Measurements from ENCODE around the gene ITCH.
A peak's percentile ranks its signal among the peaks of the same experiment; 100 is the strongest.

The ITCH gene

GRCh38 chr20:34535857-34536256 is 172.8 kb downstream of the ITCH start:
- DNase-seq, result no peak

DNA sequence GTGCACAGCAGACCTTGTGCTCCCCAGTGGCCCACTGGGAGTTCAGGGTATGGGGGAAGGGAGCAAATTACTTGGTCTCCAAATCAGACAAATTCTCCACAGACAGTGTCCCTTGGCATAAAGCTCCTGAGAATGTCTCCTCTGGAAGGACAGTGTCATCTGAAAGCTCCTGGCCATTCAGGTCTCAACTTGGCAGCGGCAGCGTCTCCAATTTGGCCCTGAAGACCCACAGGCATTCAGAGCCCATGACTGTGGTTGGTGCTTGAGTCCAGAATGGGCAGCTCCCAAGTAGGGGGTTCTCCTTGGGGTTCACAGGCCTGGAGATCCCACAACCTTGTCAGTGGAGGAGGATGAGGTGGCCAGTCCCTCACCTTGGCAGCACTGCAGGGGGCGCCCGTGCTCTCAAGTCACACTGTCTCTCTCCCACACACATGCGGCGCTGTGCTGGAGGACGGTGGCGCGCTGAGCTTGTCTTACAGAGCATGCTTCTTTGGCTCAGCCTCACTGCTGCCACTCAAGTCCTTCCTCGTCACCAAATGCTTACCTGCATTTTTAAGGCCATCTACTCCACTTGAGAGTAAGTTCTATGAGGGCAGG is 173.8 kb downstream of the ITCH start:
- peak; percentile 84 for DNase-seq

- DNase-seq, result no peak
These were observed 174.6 kb downstream of the ITCH start for GRCh38 chr20:34537651-34538050.

DNA sequence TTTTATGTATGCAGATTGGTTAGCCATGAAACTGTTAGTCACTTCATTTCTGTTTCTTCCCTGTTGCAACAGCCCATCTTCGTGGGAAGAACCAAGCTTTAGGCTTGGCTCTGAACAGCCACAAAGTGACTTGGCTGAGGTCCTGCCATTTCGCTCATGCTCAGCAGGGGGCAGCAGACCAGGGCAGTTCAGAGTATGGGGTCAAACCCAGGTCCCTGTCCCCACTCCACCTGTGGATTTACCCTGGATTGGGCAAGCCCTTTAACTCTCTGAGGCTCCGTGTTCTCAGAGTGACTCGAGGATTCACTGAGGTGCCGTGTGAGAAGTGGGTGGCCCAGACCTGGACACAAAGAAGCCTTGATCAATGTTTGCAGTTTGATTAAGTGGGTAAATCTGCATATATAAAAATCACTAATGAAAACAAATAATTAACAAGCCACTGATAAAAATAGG is 175.6 kb downstream of the ITCH start:
- peak; percentile 86 for DNase-seq

DNA sequence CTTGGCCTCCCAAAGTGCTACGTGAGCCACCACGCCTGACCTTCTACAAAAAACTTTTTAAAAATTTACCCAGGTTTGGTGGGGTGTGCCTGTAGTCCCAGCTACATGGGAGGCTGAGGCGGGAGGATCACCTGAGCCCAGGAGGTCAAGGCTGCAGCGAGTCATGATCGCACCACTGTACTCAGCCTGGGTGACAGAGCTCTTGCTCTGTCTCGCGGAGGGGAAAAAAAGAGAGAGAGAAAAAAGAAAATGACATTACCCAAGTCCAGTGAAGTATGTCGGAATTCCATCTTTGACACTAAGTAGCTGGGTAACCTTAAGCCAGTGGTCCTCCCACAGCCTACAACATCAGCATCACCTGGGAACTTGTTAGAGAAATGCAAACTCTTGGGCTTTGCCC is 176.7 kb downstream of the ITCH start:
- DNase-seq, result no peak

DNA sequence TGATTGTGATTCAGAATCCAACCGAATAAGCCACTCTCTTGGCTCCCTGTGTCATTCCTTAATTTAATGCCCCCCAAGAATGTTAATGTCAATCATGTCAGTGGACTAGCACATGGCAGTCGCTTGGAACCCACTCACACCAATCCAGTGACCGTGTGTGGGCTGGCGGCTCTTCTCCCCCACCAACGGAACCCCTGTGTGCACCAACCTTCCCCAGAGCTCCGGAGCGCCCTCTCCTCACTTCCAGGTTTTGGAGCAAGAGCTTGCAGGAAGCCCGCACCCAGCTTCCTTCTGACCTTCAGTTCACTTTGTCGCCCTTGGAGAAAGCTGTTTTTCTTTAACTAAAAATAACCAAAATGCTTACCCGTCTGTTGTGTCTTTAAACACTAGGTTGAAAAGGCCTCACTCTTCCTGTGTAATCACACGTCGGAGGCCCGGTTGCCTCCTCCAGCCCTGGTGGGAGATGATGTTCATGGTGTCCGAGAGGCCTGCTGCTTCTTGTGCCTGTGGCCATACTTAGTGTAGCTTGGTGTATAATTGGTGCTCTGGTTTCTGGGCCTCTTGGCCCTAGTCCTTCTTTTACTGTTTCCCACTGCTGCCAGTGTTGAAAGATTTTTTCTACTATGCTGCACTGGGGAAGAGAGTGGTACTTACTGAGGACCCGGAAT is 177.7 kb downstream of the ITCH start:
- DNase-seq, result no peak

DNA sequence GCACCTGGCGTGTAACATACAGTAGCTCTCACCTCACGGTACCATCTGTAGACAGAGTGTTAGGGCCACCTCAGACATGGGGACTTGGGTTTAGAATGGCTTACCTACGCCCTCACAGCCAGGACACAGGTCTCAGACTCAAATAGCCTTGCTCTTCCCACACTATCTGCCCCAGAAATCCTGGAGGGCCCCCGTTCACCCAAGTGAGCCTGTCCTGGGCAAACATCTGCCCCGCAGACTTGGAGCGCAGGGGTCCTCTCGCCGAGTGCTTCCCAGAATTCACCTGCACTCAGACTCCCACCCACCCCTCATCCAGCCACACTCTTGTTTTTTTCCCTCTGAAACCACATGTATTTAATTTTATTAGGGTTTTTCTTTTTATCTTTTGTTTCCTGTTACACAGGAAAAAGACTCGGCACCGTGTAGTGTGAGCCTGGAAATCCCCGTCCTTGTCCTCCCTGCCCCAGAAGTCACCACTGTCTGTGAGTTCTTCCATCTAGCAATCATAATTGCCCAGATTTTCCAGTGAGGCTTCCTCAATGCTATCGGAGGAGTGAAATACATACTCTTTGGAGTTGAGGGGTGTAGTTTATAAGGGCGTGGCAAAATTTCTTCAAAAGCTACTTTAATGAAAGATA is 178.3 kb downstream of the ITCH start:
- peak; percentile 82 for DNase-seq

- DNase-seq, result no peak
These were observed 178.8 kb downstream of the ITCH start for GRCh38 chr20:34541917-34542316.

DNA sequence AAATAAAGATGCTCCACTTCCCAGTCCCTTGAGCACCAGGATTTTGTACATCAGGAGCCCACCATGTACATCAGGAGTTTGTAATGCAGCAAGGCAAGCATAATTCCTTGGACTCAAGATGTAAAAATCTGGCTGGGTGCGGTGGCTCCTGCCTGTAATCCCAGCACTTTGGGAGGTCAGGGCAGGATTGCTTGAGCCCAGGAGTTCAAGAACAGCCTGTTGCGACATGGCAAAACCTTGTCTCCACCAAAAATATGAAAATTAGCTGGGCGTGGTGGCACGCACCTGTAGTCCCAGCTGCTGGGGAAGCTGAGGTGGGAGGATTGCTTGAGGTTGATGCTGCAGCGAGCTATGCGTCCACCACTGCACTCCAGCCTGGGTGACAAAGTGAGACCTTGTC is 179.4 kb downstream of the ITCH start:
- DNase-seq, result no peak

DNA sequence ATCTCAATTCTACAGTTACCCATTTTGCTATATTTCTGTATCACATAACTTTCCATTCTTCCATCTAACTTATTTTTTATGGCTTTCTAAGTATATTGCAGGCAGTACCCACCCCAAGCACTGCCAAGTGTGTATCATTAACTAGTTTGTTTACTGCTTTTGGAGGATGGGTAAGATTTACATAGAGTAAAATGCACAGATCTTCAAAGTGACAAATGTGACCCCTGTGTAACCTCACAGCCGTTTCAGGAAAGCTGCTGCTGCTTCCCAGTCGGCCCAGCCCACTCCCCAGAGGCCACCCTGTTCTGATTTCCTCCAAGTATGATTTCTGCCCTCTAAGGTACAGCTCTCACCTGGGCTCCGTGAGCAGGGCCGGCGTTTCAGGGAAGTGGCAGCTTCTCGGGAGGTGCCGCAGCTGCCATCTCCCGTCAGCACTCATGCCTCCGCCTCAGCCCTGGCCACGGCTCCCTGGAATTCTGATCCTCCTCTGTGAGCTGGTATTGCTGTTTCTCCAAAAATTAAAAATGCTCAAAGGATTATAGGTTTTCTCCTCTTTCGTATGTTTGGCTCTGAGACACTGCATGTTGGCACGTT is 180.5 kb downstream of the ITCH start:
- no peak for DNase-seq

- DNase-seq, result peak; percentile 76
These were observed 181.2 kb downstream of the ITCH start for GRCh38 chr20:34544109-34544796.

DNA sequence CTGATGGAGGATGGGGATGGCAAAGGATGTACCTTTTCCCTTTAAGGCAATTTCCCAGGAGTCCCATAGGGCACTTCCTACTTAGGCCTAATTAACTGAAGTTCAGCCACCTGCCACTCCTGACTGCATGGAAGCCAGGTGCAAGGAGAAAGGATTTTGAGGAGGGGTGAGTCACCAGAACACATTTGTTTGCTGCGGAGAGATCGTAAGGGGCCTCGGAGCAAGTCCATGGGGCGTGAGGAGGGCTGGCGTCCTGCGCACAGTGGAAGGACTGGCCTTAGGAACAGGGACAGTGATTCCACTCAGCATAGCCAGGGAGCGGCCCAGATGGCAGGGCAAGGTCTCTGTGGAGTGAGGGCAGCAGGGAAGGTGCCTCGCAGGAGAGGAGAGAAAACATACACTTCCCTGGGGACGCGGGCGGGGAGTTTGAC is 183.7 kb downstream of the ITCH start:
- DNase-seq, result no peak

DNA sequence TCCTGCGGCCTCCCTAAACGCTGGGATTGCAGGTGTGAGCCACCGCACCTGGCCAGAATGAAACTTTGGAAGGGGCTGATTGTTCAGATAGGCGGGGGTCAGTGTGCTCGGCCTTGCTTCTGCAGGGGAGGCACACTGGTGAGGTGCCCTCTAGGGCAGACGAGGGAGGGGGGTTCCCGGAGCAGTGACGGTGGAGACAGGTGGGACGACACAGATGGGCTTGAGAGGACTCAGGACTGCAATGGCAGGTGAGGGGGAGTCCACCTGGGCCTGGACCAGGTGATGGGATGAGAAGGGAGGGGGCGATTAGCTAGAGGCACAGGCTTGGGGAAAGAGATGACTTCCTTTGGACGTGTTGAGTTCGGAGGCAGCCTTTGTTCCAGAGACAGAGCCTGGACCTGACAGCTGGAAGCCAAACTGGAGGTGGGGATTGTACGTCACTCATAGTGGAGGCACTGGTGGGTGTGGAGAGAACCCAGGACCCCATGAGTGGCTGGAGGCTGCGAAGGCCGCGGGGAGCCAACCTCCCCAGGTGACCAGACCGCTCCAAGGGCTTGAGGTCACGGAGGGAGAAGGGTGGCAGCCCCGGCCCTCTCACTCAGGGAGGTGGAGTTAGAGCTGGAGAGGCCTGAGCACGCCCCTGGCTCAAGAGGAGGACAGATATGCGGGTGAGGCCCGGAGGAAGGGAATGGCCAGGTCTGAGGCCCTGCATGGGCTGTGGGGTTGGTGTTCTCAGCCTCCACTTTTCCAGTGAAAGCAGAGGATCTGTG is 185.0 kb downstream of the ITCH start:
- DNase-seq, result no peak

GRCh38 chr20:34549291-34549928 is 186.3 kb downstream of the ITCH start:
- DNase-seq, result no peak

DNA sequence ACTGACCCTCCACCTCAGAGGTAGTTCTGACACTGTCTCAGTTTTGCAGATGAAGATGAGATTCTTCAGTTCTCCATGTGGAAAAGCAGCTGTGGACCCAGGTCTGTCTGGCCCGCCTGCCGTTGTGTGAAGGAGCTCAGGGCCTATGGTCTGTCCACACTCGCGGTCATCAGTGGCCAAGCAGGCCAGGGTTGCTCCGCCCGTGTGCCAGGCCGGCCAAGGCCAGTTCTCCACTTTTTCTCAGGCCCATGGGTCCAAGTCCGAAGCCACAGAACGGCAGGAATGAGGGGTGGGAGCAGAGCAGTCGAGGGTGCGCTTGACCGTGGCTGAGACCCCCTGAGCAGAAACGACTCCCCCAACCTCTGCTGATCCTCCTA is 186.8 kb downstream of the ITCH start:
- DNase-seq, result no peak

DNA sequence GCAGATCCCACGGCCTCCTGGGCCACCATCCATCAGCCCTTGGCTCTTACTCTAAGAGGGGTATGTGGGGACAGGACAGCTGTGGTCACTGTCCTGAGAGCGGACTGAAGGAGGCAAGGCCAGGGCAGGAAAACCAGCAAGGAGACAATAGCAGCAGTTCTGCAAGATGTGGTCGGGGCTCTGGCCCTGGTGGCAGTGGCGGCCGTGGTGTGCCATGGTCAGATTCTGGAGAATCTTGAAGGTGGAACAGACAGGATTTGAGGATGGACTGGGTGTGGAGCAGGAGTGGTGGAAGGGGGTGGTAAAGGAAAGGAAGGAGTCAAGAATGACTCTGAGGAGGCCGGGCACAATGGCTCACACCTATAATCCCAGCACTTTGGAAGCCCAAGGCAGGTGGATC is 189.5 kb downstream of the ITCH start:
- DNase-seq, result no peak

GRCh38 chr20:34553366-34553867 is 190.3 kb downstream of the ITCH start:
- DNase-seq, result no peak

- DNase-seq, result no peak
These were observed 194.9 kb downstream of the ITCH start for GRCh38 chr20:34557936-34558319.

DNA sequence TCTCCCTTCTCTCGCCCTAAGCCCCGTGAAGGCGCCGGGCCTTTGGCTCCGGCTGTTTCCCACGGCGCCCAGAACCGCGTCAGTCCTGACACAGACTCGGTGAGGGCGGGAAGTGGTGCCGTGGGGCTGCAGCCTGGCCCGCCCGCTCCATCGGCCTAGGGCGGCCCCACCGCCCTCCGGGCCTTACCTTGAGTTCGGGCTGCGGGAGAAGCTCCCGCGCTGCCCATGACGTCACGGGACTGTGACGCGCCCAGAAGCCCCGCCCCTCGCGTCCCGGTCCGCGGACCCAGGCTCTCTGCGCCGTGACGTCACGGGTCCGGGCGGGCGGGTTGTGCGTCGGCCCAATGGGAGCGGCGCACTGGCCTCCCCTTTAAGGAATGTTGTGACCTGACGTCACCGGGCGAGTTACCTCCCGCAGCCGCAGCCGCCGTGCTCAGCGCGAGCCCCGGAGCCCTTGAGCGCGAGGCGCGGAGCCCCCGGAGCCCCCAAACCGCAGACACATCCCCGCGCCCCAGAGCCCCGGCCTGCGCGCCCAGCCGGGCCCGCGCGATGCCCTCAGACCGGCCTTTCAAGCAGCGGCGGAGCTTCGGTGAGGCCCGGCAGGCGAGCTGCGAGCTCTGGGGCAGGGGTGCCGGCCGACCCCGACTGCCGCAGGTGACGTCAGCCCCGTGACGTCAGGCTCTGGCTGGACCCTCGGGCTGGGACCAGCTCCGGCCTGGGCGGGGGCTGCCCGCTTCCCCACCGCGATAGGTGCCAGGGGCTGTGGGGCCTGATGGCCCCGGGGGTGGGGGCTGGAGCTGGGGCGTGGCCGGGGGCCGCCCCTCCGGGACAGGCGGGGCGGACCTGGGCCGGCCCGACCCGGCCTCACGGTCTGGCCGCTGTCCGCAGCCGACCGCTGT is 195.5 kb downstream of the ITCH start, which contains the start of gene MAP1LC3A:
Gene MAP1LC3A, plus strand, starts transcription at position 399 of the 899 bp plus-strand sequence. Its CDS starts 151 bp downstream, at position 550.
- DNase-seq, result peak; percentile 98

GRCh38 chr20:34559311-34560140 is 196.5 kb downstream of the ITCH start:
- no peak for DNase-seq
